OCI-LY3 (cell line): ENCODE data around the gene PLA2G6.

Source experiments
- H2AFZ ChIP-seq: fragments of 200-600, 300-600 bp; shearing (Covaris generic); 2 replicates; pipeline ENCODE4 v1.6.0; 2014; ENCODE audit warnings: antibody characterized with exemption, low read depth, low read length
- H3K27ac ChIP-seq: fragments of 200-600, 300-600 bp; sonication (generic); 2 replicates; pipeline ENCODE4 v1.5.1; 2014; ENCODE audit warnings: mild to moderate bottlenecking, low read length, moderate library complexity, mixed read lengths
- H3K27me3 ChIP-seq: fragments of 200-600, 300-600 bp; sonication (generic); 2 replicates; pipeline ENCODE4 v1.6.1; 2014; ENCODE audit warnings: low read depth, low read length, mixed read lengths
- H3K36me3 ChIP-seq: fragments of 200-600, 300-600 bp; sonication (generic); replicated peaks from 2 replicates; pipeline ENCODE3; 2014; ENCODE audit warnings: low read depth, low read length, mixed read lengths
- H3K4me1 ChIP-seq: fragments of 300-600, 200-600 bp; sonication (generic); 2 replicates; pipeline ENCODE4 v1.6.1; 2014; ENCODE audit warnings: low read length, mixed read lengths
- H3K4me2 ChIP-seq: fragments of 200-600, 300-600 bp; sonication (generic); 2 replicates; pipeline ENCODE4 v1.6.1; 2014; ENCODE audit warnings: low read length, mixed read lengths
- H3K4me3 ChIP-seq: fragments of 300-600, 200-600 bp; sonication (generic); 2 replicates; pipeline ENCODE4 v1.5.1; 2014; ENCODE audit warnings: antibody characterized with exemption, mild to moderate bottlenecking, low read length, moderate library complexity
- H3K79me2 ChIP-seq: fragments of 300-600, 200-600 bp; shearing (Covaris generic); 2 replicates; pipeline ENCODE4 v1.6.1; 2014; ENCODE audit warnings: mild to moderate bottlenecking, low read length, mixed read lengths
- H3K9ac ChIP-seq: fragments of 300-600, 200-600 bp; shearing (Covaris generic); 2 replicates; pipeline ENCODE4 v1.6.0; 2014; ENCODE audit warnings: mild to moderate bottlenecking, low read length, moderate library complexity
- H3K9me3 ChIP-seq: fragments of 200-600, 300-600 bp; shearing (Covaris generic); 2 replicates; pipeline ENCODE4 v1.6.1; 2014; ENCODE audit warnings: low read length, mixed read lengths; ENCODE audit not compliant: insufficient read depth
- H4K20me1 ChIP-seq: fragments of 200-600, 300-600 bp; sonication (generic); 2 replicates; pipeline ENCODE4 v1.6.1; 2016; ENCODE audit warnings: low read length, mixed read lengths; ENCODE audit not compliant: insufficient read depth
- EZH2phosphoT487 ChIP-seq: fragments of 200-600 bp; shearing (Covaris generic); IDR thresholded peaks from 2 replicates; pipeline ENCODE4 v1.6.1; 2018; ENCODE audit warnings: antibody characterized with exemption, mixed run types, low read depth
- TF ChIP-seq, protein P1 (sequence below): fragments of 200-600, 300-600 bp; sonication (generic); IDR thresholded peaks from 2 replicates; pipeline ENCODE4 v1.5.1; 2014; ENCODE audit warnings: antibody characterized with exemption, low read length, low read depth

PLA2G6 gene

DNA sequence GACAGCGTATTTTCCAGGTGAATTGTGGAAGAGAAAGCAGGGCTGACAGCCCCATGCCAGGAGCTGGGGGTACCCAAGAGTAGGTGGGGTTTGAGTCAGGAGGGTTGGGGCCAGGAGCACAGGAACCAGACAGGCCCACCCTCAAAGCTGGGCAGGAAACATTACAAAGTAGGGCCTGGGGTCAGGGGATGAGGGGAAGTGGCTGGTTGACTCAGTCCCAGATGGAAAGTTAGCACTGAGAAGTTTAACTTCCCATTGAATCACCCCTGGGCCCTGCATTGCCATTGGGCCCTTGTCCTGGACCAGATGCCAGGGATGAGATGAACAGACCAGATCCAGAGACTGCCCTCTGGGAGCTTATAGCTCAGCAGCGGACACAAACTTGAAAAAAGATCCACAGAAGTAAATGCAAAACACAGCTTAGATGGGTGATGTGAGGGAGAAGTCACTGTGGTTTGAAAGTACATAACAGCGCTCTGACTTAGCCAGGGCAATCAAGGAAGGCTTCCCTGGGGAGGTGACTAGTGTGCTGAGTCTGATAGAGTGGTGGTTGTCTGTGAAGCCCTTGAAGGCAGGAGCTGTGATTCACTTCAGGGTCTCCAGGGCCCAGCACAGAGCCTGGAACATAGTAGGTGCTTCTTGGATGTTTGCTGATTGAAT lies 22.4 kb upstream of the PLA2G6 start:
- Histone ChIP-seq H3K9me3 (no peaks in the 10 kb centered on the region), H3K36me3 (no peaks in the 10 kb centered on the region), H2AFZ (no peak overlapping the region), H3K27ac (no peak overlapping the region), H3K4me2 (peak overlapping the region; percentile 100), H3K4me1 (peaks cover 32% of the 10 kb centered on the region), H3K4me3 (peak overlapping the region; percentile 96), H3K79me2 (peaks cover 14% of the 10 kb centered on the region; the same call in 1 of the 2 replicates), H4K20me1 (peaks cover 19% of the 10 kb centered on the region; the same call in 1 of the 2 replicates), H3K9ac (no peak overlapping the region; the same call in 1 of the 2 replicates), H3K27me3 (no peaks in the 10 kb centered on the region)
- TF ChIP-seq EZH2phosphoT487, result no peak
- TF ChIP-seq, protein P1, sequence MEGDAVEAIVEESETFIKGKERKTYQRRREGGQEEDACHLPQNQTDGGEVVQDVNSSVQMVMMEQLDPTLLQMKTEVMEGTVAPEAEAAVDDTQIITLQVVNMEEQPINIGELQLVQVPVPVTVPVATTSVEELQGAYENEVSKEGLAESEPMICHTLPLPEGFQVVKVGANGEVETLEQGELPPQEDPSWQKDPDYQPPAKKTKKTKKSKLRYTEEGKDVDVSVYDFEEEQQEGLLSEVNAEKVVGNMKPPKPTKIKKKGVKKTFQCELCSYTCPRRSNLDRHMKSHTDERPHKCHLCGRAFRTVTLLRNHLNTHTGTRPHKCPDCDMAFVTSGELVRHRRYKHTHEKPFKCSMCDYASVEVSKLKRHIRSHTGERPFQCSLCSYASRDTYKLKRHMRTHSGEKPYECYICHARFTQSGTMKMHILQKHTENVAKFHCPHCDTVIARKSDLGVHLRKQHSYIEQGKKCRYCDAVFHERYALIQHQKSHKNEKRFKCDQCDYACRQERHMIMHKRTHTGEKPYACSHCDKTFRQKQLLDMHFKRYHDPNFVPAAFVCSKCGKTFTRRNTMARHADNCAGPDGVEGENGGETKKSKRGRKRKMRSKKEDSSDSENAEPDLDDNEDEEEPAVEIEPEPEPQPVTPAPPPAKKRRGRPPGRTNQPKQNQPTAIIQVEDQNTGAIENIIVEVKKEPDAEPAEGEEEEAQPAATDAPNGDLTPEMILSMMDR, result no peak

DNA sequence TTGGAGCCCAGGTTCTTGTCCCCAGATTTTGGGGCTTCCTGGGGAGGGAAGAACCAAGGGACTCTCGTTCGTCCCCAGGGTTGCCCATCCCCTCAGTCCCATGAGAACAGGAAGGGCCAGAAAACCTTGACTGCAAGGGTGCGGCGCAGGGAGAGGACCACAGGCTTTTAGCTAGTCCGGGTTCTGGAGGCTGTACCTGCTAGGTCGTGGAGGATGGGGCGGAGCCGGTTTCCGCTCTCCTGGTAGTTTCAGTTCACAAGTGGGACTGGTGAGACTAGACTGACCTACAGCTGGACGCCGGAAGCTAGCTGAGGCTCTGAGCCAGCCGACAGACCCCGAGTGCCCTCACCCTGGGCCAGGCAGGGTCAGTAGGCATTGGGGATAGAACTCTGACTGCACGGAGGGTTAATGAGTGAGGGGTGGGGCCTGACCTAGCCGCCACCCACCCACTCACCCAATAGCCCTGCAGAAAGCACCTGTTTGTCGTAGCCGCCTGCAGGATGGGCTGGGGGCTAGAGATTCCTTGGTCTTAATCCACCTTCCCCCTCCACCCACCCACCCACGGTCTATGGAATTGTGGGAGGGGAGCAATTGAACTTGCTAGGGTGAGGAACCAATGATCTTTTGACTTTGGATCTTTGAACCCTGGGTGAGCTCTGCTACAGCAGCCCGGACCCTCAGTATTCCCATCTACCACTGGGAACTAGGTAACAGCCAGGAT lies 21.6 kb upstream of the PLA2G6 start:
- Histone ChIP-seq H3K4me1 (peaks cover 28% of the 10 kb centered on the region), H3K4me3 (peak overlapping the region; percentile 96), H3K36me3 (no peaks in the 10 kb centered on the region), H4K20me1 (peaks cover 19% of the 10 kb centered on the region; the same call in 1 of the 2 replicates), H3K27ac (no peak overlapping the region), H3K4me2 (peak overlapping the region; percentile 100), H3K9me3 (no peaks in the 10 kb centered on the region), H2AFZ (0 out of 2 replicates have a peak overlapping the region, but pooled peaks have one; percentile 27), H3K27me3 (no peaks in the 10 kb centered on the region), H3K79me2 (peaks cover 14% of the 10 kb centered on the region; the same call in 1 of the 2 replicates), H3K9ac (peak overlapping the region; percentile 82)
- no peak for TF ChIP-seq EZH2phosphoT487
- TF ChIP-seq, protein P1, result no peak

DNA sequence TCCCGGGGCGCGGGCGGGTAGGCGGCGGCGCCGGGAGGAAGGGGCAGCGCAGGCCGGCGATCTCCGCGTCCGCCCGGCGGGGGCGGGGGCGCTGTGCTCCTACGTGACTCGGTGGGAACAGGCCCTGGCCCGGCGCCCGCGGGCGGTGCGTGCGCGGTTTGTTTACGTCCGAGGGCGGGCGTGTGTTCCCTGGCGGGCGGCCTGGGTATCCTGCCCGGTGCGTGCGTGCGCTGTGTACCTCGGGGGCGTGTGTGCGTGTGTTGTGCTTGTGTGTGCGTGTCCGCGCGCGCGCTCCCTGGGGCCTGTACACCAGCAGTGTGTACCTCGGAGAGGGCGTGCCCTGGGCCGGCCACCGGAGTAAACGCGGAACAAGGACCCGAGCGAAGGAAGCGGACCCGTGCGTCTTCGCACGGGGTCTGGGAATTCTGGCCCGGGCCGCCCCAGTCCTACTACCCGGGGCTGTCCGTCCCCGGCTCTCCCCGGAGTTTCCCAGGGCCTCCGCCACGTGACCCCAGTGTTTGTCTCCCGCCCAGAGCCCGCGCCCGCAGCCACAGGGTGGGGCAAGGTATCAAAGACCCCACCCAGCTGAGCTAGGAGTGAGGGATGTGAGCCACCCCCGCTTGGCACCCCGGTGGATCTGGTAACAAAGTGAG lies 20.9 kb upstream of the PLA2G6 start:
- peak overlapping the region; percentile 82 for H3K9ac ChIP-seq
- no peaks in the 10 kb centered on the region for H3K27me3 ChIP-seq
- peaks cover 13% of the 10 kb centered on the region; the same call in 1 of the 2 replicates for H4K20me1 ChIP-seq
- H3K36me3 ChIP-seq, result no peaks in the 10 kb centered on the region
- peak overlapping the region; percentile 96 for H3K4me3 ChIP-seq
- peaks cover 28% of the 10 kb centered on the region for H3K4me1 ChIP-seq
- TF ChIP-seq, protein P1, result peak; percentile 16
- TF ChIP-seq EZH2phosphoT487, result no peak
- peak overlapping the region; percentile 30 for H3K27ac ChIP-seq
- peaks cover 14% of the 10 kb centered on the region; the same call in 1 of the 2 replicates for H3K79me2 ChIP-seq
- no peaks in the 10 kb centered on the region for H3K9me3 ChIP-seq
- H2AFZ ChIP-seq, result peak overlapping the region; percentile 27; the same call in 1 of the 2 replicates
- peak overlapping the region; percentile 100 for H3K4me2 ChIP-seq
